Caki2 (cell line): Measurements from ENCODE around the gene SIX5. TPM values are rescaled to one million over a fixed set of nuclear protein-coding genes. Genes with fewer than 3 reads are reported as not detected.

ENCODE experiments used
- DNase-seq: peaks from one replicate; pipeline ENCODE4 v3.0.0-alpha.2; 2015; ENCODE audit warnings: low read depth
- in situ Hi-C: cut with HindIII; loops from 2 replicates; pipeline ENCODE4 v1.10.0; 2016; ENCODE audit warnings: low sequenced_read_pairs, low pct_unique_long_range_greater_than_20kb, mixed read lengths
- total RNA-seq: library from RNA; depleted of rRNA; stranded (reverse); fragments of >200 nt; shearing (Covaris generic); gene quantifications from 2 replicates; pipeline ENCODE4 v1.2.3, GENCODE V29; 2014; ENCODE audit warnings: low replicate concordance

Gene SIX5
- total RNA-seq, 1 experiment from 2014 or later = 15.2 TPM

DNA sequence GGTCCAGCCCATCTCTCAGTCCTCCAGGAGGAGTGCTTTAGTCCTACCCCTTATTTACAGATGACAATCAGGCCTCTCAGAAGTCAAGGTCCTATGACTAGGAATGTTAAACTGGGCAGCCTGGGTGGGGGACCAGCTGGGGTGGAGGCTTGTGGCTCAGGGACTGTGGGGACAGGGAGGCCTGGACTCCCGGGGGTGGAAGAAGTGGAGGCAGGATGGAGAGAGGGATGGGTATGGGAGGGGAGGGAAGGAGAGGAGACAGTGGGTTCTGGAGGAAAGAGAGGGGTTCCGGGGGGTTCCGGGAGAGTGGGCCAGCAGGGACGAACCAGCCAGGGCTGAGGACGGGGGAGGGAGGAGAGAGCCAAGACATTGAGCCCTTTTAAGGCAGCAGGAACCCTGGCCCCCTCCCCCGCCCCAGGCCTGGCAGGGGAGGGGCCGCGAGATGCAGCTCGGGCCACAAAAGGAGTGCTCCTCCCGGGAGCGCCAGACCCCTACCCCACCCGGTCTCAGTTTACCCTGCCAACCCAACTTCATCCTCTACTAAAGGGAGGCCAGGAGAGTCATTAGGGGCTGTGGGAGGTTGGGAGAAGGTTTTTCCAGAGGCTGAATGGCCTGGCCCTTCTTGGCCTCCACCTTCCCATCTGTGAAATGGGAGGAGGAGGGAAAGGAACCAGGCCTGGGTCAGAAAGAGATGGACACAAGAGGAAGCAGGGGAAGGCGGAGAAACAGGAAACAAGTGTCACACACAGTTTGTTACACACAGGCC, 11.6 kb upstream of the SIX5 start:
- no peak for DNase-seq
- in situ Hi-C loops = no loop called here

DNA sequence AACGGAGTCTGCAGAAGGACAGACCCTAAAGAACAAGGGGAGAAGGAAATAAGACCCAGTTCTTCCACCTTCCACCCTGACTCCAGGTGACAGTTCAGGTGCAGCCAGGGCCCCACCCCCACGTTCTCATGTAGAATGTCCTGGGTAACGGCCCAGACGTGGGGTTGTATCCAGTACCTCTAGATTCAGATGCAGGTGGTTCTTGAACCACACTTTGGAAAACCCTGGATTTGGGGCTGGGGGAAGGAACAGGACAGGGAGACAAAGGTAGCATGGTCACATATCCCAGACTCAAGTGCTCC, 11.0 kb upstream of the SIX5 start:
- in situ Hi-C loops = no loop called here
- DNase-seq = no peak

DNA sequence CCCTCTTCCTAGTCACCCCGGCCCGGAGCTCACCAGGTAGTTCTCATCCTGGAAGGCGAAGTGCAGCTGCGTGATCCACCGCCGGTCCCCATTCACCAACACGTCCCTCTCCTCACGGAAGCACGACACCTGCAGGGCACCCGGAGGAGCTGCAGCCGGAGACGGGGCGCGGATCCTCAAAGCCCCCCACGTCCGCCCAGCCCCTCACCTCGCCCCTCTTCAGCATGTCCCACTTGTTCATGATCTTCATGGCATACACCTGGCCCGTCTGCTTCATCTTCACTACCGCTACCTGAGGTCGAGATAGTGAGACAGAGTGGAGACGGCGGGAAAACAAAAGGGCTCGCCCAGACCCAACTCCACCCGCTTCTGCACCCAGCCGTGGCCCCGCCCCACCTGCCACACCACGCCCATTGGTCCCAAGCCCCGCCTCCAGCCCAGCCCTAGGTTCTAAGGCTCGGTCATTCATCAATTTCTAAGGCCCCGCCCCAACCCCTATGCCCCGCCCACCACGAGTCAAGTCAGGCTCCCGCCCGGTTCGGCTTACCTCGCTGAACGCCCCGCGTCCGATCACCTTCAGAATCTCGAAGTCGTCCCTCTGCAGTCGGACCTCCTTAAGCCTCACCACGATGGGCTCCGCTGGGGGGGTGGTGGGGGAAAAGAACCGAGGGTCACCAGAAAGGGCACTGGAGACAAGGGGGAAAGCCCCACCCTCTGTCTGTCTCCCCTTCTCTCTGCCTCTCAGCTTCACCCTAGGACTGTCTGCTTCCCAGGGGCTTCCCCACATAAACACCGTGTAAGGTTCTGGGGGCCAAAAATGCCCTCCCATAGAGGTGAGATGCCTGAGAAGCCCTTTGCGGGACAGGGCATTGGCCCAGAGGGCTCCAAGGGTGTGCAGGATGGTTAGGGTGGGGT, 10.4 kb upstream of the SIX5 start:
- DNase-seq = no peak
- in situ Hi-C loops = no loop called here

DNA sequence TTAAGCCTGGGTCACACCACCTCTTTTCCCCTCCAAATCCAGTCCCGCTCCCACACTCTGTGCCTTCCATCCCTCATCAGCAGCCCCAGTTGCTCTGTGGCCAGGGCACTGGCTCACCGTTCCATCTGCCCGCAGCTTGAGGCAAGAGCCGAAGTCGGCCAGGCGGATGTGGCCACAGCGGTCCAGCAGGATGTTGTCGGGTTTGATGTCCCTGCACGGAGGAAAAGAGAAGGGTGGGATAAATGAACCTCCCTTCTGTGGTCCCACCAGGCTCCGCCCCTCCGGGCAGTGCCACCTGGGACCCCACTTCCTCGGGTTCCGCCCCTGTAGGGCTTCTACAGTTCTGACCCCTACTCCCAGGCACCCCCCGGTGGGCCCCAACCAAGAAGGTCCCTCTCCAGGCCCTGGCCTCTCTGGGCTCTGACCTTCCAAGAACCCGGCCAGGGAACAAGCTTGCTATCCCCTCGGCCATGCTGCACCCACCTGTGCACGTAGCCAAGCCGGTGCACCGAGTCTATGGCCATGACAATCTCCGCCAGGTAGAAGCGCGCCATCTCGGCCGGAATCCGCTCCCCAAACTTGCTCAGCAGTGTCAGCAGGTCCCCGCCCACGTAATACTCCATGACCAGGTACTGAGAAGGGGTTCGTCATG, 9.1 kb upstream of the SIX5 start:
- in situ Hi-C loops = no loop called here

DNA sequence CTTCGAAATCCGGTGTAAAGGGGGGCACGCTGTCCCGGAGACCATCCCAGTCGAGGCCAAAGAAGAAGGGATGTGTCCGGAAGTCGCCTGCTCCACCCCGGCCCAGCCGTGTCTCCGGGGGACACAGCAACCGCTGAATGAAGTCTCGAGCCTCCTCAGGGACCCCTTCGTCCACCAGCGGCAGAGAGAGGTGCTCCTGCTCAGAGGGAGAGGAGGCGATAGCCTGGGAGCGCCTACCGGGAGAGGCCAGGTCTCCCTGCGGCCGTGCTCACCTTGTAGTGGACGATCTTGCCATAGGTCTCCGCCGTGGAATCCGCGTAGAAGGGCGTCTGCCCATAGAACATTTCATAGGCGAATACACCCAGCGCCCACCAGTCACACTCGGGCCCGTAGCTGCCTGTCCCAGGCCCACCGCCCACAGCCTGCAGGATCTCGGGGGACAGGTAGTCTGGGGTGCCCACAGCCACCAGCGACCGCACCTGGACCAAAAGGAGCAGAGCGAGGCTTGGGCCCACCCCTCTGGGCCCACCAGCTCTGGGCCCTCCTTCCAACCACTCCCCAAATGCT, 8.4 kb upstream of the SIX5 start:
- DNase-seq = no peak
- in situ Hi-C loops = no loop called here

More for the DNA sequence above, 9.1 kb upstream of the SIX5 start:
- no peak for DNase-seq

DNA sequence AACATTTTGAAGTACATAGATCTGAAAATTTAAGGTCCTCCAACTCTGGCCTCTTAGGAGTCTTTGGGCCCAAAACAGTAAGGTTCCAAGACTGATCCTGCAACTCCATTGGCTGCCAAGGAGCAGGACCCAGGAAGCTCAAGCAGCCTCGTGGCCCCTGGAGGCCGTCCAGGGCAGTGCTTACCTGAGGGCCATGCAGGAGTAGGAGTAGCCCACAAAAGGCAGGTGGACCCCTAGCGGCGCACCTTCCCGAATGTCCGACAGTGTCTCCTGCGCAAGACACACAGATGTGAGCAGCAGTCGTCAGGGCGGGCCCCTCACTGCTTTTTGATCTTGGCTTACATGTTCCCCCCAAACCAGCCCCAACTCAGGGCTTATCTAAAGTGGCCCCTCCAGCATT, 5.7 kb upstream of the SIX5 start:
- DNase-seq = no peak
- in situ Hi-C loops = no loop called here

DNA sequence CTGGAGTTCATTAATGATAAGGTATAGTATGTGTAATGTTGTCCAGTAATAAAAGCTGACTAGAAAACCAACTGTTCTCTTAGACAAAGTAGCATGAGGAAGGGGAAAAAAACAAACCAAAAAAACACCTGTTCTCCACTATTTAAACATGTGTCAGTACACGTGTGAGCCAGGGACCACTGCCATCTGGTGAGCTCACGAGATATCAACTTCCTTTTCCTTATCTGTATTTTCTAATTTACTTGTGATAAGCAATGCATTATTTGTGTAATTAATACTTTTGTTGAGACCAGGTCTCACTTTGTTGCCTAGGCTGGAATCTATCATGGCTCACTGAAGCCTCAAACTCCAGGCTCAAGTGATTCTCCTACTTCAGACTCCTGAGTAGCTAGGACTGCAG, 4.3 kb upstream of the SIX5 start:
- DNase-seq = no peak
- in situ Hi-C loops = no loop called here

DNA sequence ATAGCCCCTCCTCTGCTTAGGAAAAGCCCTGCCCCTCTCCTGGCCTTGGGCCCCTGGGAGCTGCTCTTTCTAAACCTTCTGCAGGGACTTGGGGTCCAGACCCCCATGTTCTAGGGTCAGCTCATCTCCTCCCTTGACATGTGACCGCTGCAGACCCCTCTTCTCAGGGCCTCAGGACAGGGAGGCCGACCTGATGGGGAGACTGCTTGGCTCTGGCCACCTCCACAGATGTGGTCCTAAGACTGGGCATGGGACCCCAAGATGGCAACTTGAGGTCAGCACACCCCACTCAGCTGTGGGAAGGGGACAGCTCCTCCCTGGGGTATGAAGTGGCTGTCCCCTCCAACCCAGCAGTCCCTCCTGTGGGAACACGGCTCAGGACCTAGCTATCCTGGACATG, 3.9 kb upstream of the SIX5 start:
- in situ Hi-C loops = no loop called here

DNA sequence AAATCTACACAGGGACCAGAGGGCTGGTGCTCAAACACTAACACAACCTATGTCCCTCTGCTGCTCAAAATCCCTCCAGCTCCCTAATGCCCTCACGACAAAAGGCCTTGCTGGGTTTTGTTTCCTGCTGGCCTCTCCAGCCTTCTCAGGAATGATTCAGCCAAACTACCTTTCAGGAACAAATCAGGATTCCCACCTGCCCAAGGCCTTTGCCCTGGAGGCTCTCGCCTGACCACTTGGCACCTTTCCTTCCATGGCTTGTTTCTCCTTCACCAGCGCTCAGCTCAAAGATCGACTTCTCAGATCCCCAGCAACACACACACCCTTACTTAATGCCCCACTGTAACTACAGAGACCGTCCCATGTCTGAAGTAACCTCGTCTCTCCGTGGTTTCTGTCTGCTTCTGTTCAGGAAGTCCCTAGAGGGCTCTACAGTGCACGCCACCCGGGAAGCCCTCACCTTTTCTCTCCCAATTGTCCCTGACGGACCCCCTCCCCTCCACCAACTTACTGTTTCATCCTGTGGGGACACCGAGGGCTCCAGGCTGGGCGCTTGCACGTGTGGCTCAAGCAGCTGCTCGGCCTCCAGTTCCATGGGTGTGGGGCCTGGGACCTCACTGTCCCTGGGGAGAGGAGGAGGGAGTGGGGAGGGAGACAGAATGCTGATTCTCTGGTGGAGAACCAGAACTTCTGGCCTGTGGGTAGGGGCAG, 3.2 kb upstream of the SIX5 start:
- in situ Hi-C loops = no loop called here
- no peak for DNase-seq

More for the DNA sequence above, 3.9 kb upstream of the SIX5 start:
- DNase-seq = no peak

DNA sequence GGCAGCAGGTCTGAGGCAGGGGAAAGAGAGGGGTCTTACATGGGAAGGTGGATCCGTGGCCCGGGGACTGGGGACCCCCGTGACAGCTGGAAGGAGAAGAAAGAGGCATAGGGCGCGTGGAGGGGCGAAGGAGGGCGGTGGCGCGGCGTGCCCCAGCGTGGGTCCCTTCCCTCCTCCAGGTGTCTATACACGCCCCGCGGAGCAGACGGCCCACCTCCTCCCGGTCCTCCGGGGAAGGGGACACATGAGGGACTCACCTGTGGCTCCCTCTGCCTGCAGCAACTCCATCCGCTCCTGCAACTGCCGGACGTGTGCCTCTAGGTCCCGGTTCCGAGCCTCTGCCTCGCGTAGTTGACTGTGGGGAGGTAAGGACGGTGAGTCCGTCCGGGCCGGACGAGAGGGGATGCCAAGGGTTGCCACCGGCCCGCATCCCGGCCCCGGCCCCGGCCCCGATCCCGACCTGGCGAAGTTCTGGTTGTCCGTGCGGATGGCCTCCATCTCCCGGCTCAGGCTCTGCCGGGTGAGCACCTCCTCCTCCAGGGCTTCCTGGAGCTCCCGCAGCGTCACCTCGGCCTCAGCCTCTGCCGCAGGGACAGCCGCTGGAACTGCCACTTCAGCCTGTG, 2.4 kb upstream of the SIX5 start:
- DNase-seq = no peak
- in situ Hi-C loops = no loop called here

DNA sequence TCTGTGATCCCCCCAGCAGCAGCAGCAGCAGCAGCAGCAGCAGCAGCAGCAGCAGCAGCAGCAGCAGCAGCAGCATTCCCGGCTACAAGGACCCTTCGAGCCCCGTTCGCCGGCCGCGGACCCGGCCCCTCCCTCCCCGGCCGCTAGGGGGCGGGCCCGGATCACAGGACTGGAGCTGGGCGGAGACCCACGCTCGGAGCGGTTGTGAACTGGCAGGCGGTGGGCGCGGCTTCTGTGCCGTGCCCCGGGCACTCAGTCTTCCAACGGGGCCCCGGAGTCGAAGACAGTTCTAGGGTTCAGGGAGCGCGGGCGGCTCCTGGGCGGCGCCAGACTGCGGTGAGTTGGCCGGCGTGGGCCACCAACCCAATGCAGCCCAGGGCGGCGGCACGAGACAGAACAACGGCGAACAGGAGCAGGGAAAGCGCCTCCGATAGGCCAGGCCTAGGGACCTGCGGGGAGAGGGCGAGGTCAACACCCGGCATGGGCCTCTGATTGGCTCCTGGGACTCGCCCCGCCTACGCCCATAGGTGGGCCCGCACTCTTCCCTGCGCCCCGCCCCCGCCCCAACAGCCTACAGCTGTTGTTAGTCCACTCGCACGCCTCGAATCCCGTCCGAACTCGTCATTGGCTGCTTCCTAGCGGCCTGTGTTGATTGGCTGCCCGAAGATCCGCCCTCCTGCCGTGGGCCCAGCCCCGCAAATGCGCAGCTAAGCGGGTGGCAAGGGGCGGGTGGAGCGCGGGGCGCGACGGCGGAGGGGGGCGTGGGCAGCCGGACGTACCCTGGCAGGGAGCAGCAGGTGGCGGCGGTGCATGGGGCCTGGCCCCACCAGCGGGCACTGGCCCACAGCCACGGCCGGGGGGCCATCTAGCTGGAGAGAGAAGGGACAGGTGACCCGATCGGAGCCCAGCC, 1.4 kb upstream of the SIX5 start:
- DNase-seq = peak; percentile 99
- in situ Hi-C loops = no loop called here

DNA sequence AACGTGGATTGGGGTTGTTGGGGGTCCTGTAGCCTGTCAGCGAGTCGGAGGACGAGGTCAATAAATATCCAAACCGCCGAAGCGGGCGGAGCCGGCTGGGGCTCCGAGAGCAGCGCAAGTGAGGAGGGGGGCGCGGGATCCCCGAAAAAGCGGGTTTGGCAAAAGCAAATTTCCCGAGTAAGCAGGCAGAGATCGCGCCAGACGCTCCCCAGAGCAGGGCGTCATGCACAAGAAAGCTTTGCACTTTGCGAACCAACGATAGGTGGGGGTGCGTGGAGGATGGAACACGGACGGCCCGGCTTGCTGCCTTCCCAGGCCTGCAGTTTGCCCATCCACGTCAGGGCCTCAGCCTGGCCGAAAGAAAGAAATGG, 754 bp upstream of the SIX5 start:
- no peak for DNase-seq
- in situ Hi-C loops = no loop called here

DNA sequence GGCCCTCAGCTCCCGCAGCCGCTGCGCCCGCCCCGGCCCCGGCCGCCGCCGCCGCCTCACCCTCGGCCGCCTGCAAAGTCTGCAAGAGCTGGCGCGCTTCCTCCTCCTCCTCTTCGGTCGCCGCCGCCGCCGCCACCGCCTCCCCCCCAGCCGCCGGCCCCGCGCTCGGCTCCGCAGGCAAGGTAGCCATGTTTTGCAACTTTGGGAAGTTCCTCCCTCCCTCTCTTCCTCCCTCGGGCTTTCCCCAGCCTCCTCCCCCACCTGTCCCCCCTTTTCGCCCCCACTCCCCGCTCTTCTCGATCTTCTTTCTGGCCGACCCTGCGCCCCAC, 433 bp downstream of the SIX5 start:
- DNase-seq = no peak
- in situ Hi-C loops = no loop called here

DNA sequence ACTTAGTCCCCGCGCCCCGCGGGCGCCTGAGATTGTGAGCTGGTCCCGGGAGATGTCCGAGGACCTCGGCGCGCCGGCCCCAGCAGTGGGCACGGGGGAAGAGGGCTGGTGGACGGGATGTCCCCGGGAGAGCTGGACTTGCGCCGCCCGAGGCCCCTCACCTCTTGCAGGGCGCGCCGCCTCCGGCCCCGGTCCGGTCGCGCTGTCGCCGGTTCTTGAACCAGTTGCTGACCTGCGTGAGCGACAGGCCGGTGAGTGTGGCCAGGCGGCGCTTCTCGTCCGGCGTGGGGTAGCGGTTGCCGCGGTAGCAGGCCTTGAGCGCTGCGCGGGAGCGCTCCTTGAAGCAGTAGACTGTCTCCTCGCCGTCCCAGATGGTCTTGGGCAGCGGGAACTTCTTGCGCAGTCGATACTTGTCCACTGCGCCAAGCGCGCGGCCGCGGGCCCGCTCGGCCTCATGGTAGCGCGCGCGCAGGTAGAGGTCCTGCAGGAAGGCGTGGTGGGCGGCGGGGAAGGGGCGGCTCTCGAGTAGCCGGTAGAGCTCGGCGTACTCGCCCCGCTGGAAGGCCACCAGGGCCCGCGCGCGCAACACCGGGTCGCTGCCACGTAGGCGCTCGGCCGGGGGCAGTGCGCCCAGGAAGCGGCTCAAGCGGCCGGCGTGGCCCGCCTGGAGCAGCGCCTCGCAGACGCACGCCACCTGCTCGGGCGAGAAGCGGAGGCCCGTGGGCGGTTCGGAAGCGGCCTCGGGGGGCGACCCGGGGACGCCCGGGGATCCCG, 984 bp downstream of the SIX5 start:
- peak; percentile 78 for DNase-seq
- in situ Hi-C loops = no loop called here

DNA sequence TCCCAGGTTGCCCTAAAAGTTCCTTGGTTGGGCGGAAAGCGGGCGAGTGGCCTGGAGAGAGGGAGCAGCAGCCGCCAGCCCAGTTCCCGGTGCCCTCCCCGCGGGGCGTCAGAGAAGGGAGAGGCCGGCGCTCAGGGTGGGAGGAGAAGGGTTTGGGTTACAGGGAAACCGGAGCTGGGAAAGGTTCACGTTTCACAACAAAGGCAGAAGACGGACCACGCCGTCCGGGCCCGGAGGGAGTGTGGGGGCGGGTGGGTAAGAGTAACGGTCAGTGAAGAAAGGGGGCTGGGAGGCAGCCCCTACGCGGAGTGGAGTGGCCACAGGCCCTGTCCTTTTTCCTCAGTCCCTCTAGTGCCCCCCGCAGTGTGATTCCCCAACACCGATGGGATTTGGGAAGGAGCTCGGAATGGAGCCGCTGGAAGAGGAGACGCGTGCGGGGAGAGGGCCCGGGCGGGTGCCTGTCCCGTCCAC, 1.6 kb downstream of the SIX5 start:
- DNase-seq = peak; percentile 80
- in situ Hi-C loops = no loop called here

DNA sequence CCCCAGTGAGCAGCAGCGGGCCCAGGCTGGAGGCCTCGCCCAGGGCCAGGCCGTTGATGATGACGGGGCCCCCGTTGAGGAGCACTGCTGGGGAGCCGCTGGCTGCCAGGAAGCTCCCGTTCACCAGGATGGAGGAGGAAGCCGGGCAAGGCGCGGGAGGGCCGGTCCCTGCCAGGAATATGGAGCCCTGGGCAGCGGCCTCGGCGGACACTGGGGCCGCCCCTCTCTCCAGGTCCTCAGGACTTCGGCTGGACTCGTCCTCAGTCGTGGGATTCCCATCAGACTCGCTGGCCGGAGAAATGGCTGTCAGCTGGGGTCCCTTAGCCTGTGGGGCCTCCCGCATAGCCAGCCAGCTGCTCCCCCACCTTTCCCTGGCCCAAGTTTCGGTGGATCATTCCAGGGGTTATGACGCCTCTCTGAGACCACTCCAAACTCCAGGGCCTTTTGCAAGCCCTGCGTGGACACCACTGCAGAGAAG, 2.1 kb downstream of the SIX5 start:
- in situ Hi-C loops = no loop called here
- DNase-seq = no peak
